ENCODE measurements around the gene STAU1.
"Not testable (repeated sequence)": the region's sequence is repeated elsewhere in the genome, so short reads cannot be mapped to it uniquely, and the experiment has no call there.

STAU1 gene

DNA sequence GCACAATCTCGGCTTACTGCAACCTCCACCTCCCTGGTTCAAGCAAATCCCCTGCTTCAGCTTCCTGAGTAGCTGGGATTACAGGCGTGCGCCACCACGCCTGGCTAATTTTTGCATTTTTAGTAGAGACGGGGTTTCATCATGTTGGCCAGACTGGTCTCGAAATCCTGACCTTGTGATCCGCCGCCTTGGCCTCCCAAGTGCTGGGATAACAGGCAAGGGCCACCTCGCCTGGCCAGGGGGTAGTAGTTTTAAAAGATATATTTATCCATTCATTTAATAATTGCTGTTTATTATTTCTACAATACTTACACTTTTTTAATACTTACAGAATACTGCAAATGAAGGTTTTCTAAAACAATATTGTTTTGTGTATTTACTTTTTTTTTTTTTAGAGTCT is 15.6 kb upstream of the STAU1 start:
- Histone ChIP-seq H3K9me3 (ENCODE audit: control insufficient read depth, insufficient read depth, low read length) (no peaks in the 10 kb centered on the region), H3K27ac (ENCODE audit: low read length) (no peak overlapping the region), H3K4me3 (ENCODE audit: low read length) (no peak overlapping the region), H3K36me3 (ENCODE audit: control insufficient read depth, insufficient read depth, low read length) (no peaks in the 10 kb centered on the region), H3K27me3 (ENCODE audit: control insufficient read depth, insufficient read depth, low read length) (no peaks in the 10 kb centered on the region), H3K4me1 (ENCODE audit: control insufficient read depth, insufficient read depth, low read length) (no peaks in the 10 kb centered on the region)
- WGBS (ENCODE audit: insufficient coverage, insufficient read length): no CpG with 5 or more reads among the region's 9 CpGs
- DNase-seq (ENCODE audit: low read depth, low spot score): no peak

DNA sequence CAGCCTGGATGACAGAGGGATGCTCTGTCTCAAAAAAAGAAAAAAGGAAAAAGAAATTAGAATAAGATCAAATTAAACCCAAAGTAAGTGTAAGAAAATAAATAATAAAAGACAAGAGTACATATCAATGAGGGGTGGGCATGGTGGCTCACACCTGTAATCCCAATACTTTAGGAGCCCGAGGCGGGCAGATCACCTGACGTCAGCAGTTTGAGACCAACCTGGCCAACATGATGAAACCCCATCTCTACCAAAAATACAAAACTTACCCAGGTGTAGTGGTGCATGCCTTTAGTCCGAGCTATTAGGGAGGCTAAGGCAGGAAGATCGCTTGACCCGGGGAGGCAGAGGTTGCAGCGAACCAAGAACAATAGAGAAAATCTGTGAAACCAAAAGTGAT is 14.9 kb upstream of the STAU1 start:
- DNase-seq (ENCODE audit: low read depth, low spot score): no peak
- H3K4me1 ChIP-seq (ENCODE audit: control insufficient read depth, insufficient read depth, low read length): no peaks in the 10 kb centered on the region
- H3K27me3 ChIP-seq (ENCODE audit: control insufficient read depth, insufficient read depth, low read length): no peaks in the 10 kb centered on the region
- H3K4me3 ChIP-seq (ENCODE audit: low read length): no peak overlapping the region
- H3K9me3 ChIP-seq (ENCODE audit: control insufficient read depth, insufficient read depth, low read length): no peaks in the 10 kb centered on the region
- WGBS (ENCODE audit: insufficient coverage, insufficient read length): no CpG with 5 or more reads among the region's 7 CpGs
- H3K27ac ChIP-seq (ENCODE audit: low read length): no peak overlapping the region
- no peaks in the 10 kb centered on the region for H3K36me3 ChIP-seq (ENCODE audit: control insufficient read depth, insufficient read depth, low read length)

GRCh38 chr20:49199729-49200293 is 11.7 kb upstream of the STAU1 start:
- Histone ChIP-seq H3K4me1 (ENCODE audit: control insufficient read depth, insufficient read depth, low read length) (no peaks in the 10 kb centered on the region), H3K27ac (ENCODE audit: low read length) (no peak overlapping the region), H3K27me3 (ENCODE audit: control insufficient read depth, insufficient read depth, low read length) (no peaks in the 10 kb centered on the region), H3K36me3 (ENCODE audit: control insufficient read depth, insufficient read depth, low read length) (no peaks in the 10 kb centered on the region), H3K9me3 (ENCODE audit: control insufficient read depth, insufficient read depth, low read length) (no peaks in the 10 kb centered on the region), H3K4me3 (ENCODE audit: low read length) (no peak overlapping the region)
- no peak for DNase-seq (ENCODE audit: low read depth, low spot score)
- WGBS (ENCODE audit: insufficient coverage, insufficient read length): no CpG with 5 or more reads among the region's 4 CpGs

- H3K27me3 ChIP-seq (ENCODE audit: control insufficient read depth, insufficient read depth, low read length); H3K27ac ChIP-seq (ENCODE audit: low read length); H3K4me3 ChIP-seq (ENCODE audit: low read length); H3K4me1 ChIP-seq (ENCODE audit: control insufficient read depth, insufficient read depth, low read length); DNase-seq (ENCODE audit: low read depth, low spot score); H3K36me3 ChIP-seq (ENCODE audit: control insufficient read depth, insufficient read depth, low read length); H3K9me3 ChIP-seq (ENCODE audit: control insufficient read depth, insufficient read depth, low read length): not testable (repeated sequence)
- WGBS (ENCODE audit: insufficient coverage, insufficient read length): no CpG with 5 or more reads among the region's 11 CpGs
Measured at GRCh38 chr20:49192944-49193518, 4.9 kb upstream of the STAU1 start.

GRCh38 chr20:49187330-49187850 is 744 bp downstream of the STAU1 start:
- Histone ChIP-seq H3K27ac (ENCODE audit: low read length) (no peak overlapping the region), H3K4me1 (ENCODE audit: control insufficient read depth, insufficient read depth, low read length) (no peaks in the 10 kb centered on the region), H3K9me3 (ENCODE audit: control insufficient read depth, insufficient read depth, low read length) (no peaks in the 10 kb centered on the region), H3K36me3 (ENCODE audit: control insufficient read depth, insufficient read depth, low read length) (no peaks in the 10 kb centered on the region), H3K27me3 (ENCODE audit: control insufficient read depth, insufficient read depth, low read length) (no peaks in the 10 kb centered on the region), H3K4me3 (ENCODE audit: low read length) (peak overlapping the region; percentile 77; the same call in 1 of the 2 replicates)
- no peak for DNase-seq (ENCODE audit: low read depth, low spot score)
- WGBS (ENCODE audit: insufficient coverage, insufficient read length): no CpG with 5 or more reads among the region's 29 CpGs

DNA sequence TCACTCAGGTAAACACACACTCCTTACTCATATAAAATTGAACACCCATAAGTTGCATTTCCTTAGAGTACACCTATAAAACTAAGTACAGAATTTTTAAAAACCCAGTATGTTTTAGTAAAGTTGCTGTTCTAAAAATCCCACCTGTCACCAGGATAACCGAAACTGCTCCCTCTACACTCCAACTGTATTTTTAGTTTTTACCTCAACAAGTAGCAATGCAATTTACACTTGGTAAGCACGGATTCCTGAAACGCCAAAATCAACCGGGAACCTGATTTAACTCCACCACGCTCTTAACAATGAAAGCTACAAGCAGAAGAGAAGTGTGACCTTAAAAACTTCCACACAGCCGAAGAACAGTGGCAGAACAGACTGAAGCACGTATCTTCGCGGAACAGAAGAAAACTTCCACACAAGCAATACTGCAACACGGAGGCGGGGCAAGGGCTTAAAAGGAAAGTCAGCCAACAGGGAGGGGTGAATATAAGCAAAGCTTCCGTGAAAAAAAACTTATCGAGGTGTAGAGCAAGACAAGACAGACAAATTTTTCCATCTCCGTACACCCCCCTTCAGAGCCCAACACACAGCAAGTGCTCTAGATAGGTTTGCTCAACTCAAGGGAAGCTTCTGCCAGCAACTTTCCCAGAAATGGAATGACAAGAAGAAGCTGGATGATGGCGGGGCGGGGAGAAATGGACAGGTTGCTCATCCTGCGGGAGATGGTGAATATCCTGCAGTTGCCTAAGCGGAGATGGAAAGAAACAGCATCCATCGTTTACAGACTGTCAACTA is 1.4 kb downstream of the STAU1 start:
- no peak overlapping the region for H3K27ac ChIP-seq (ENCODE audit: low read length)
- H3K27me3 ChIP-seq (ENCODE audit: control insufficient read depth, insufficient read depth, low read length): no peaks in the 10 kb centered on the region
- DNase-seq (ENCODE audit: low read depth, low spot score): no peak
- H3K4me3 ChIP-seq (ENCODE audit: low read length): peak overlapping the region; percentile 77; the same call in 1 of the 2 replicates
- H3K4me1 ChIP-seq (ENCODE audit: control insufficient read depth, insufficient read depth, low read length): no peaks in the 10 kb centered on the region
- no peaks in the 10 kb centered on the region for H3K36me3 ChIP-seq (ENCODE audit: control insufficient read depth, insufficient read depth, low read length)
- no CpG with 5 or more reads among the region's 19 CpGs for WGBS (ENCODE audit: insufficient coverage, insufficient read length)
- H3K9me3 ChIP-seq (ENCODE audit: control insufficient read depth, insufficient read depth, low read length): no peaks in the 10 kb centered on the region

DNA sequence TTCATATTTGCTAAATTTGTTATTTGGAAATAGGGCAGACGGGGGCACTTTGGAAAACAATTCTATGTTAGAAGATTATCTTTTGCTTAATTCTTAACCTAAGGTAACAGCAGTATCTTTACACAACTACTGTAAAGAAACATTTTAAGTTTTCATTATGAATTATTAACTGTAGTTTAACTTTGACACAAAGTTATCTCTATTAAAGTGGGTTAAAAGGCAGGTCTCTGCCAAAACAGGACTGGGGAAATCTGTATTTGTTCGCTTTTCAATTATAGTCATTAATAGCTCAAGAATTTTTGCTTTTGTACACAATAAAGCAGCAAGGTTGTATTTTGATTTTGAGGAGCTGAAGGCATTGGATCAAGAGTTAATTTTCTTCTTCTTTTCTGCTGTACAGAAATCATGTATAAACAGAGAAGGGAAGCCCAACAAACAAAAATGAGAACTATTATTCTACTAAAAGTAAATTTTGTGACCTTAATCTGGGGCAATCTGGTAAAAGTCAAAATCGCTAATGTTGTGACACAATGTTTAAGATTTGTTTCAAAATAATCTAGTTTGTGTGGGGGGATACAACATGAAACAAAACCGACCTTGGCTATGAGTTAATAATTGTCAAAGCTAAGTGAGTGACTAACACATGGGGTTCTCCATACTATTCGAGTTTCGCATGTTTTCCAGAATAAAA is 2.9 kb downstream of the STAU1 start:
- WGBS (ENCODE audit: insufficient coverage, insufficient read length): no CpG with 5 or more reads among the region's 6 CpGs
- H3K27ac ChIP-seq (ENCODE audit: low read length): no peak overlapping the region
- no peak for DNase-seq (ENCODE audit: low read depth, low spot score)
- no peak overlapping the region for H3K4me3 ChIP-seq (ENCODE audit: low read length)
- no peaks in the 10 kb centered on the region for H3K9me3 ChIP-seq (ENCODE audit: control insufficient read depth, insufficient read depth, low read length)
- H3K27me3 ChIP-seq (ENCODE audit: control insufficient read depth, insufficient read depth, low read length): no peaks in the 10 kb centered on the region
- H3K4me1 ChIP-seq (ENCODE audit: control insufficient read depth, insufficient read depth, low read length): no peaks in the 10 kb centered on the region
- H3K36me3 ChIP-seq (ENCODE audit: control insufficient read depth, insufficient read depth, low read length): no peaks in the 10 kb centered on the region

- DNase-seq (ENCODE audit: low read depth, low spot score): no peak
- Histone ChIP-seq H3K27ac (ENCODE audit: low read length) (no peak overlapping the region), H3K27me3 (ENCODE audit: control insufficient read depth, insufficient read depth, low read length) (no peaks in the 10 kb centered on the region), H3K4me3 (ENCODE audit: low read length) (no peak overlapping the region), H3K36me3 (ENCODE audit: control insufficient read depth, insufficient read depth, low read length) (no peaks in the 10 kb centered on the region), H3K9me3 (ENCODE audit: control insufficient read depth, insufficient read depth, low read length) (no peaks in the 10 kb centered on the region), H3K4me1 (ENCODE audit: control insufficient read depth, insufficient read depth, low read length) (no peaks in the 10 kb centered on the region; the same call in 1 of the 2 replicates)
- WGBS (ENCODE audit: insufficient coverage, insufficient read length): no CpG with 5 or more reads among the region's 3 CpGs
Measured at GRCh38 chr20:49184691-49185070, 3.5 kb downstream of the STAU1 start.

DNA sequence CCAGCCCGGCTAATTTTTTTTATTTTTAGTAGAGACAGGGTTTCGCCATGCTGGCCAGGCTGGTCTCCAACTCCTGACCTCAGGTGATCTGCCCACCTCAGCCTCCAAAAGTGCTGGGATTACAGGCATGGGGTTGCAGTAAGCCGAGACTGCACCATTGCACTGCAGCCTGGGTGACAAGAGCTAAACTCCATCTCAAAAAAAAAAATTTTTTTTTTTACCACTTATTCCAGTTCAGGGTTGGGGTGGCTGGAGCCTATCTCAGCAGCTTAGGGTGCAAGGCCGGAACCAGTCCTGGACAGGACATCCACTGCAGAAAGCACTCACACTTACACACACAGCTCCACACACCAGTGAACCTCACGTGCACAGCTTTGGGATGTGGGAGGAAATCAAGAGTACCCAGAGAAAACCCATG is 4.0 kb downstream of the STAU1 start:
- H3K27ac ChIP-seq (ENCODE audit: low read length); H3K4me3 ChIP-seq (ENCODE audit: low read length); H3K4me1 ChIP-seq (ENCODE audit: control insufficient read depth, insufficient read depth, low read length); DNase-seq (ENCODE audit: low read depth, low spot score); H3K36me3 ChIP-seq (ENCODE audit: control insufficient read depth, insufficient read depth, low read length); H3K27me3 ChIP-seq (ENCODE audit: control insufficient read depth, insufficient read depth, low read length); H3K9me3 ChIP-seq (ENCODE audit: control insufficient read depth, insufficient read depth, low read length): not testable (repeated sequence)
- no CpG with 5 or more reads among the region's 5 CpGs for WGBS (ENCODE audit: insufficient coverage, insufficient read length)

- H3K4me3 ChIP-seq (ENCODE audit: low read length): no peak overlapping the region
- WGBS (ENCODE audit: insufficient coverage, insufficient read length): no CpG with 5 or more reads among the region's 3 CpGs
- no peaks in the 10 kb centered on the region for H3K27me3 ChIP-seq (ENCODE audit: control insufficient read depth, insufficient read depth, low read length)
- no peak for DNase-seq (ENCODE audit: low read depth, low spot score)
- no peaks in the 10 kb centered on the region for H3K9me3 ChIP-seq (ENCODE audit: control insufficient read depth, insufficient read depth, low read length)
- no peaks in the 10 kb centered on the region; the same call in 1 of the 2 replicates for H3K4me1 ChIP-seq (ENCODE audit: control insufficient read depth, insufficient read depth, low read length)
- H3K27ac ChIP-seq (ENCODE audit: low read length): no peak overlapping the region
- no peaks in the 10 kb centered on the region for H3K36me3 ChIP-seq (ENCODE audit: control insufficient read depth, insufficient read depth, low read length)
Measured at GRCh38 chr20:49183444-49183843, 4.7 kb downstream of the STAU1 start.

Data from iPS DF 6.9 (cell line).